Esophagus squamous epithelium (tissue), 4 donors: Measurements from ENCODE around the gene SCUBE2.

Experiments
- CTCF ChIP-seq, 6 experiments: fragments of 450-650 bp in 4 of 6; fragments of 200-600 bp in 2 of 6; sonication (generic) in 2 of 6; IDR thresholded peaks; one replicate each; pipeline ENCODE4 v1.5.1; 2016 to 2019; ENCODE audit warnings: antibody characterized with exemption in 6 of 6, mild to moderate bottlenecking in 4 of 6, moderate library complexity in 4 of 6
- POLR2A ChIP-seq, 4 donors: fragments of 450-650 bp; IDR thresholded peaks; one replicate each; pipeline ENCODE4 v1.6.1; 2017; ENCODE audit warnings: antibody characterized with exemption in 4 of 4, mild to moderate bottlenecking in 4 of 4, moderate library complexity in 3 of 4

- TF ChIP-seq CTCF (IDR thresholded peaks at IDR 0.05): no peak
- TF ChIP-seq POLR2A (IDR thresholded peaks at IDR 0.05): no peak
Measured at GRCh38 chr11:8971196-8971923, 120.0 kb downstream of the SCUBE2 start.
